Gastroesophageal sphincter (tissue), 3 donors: Measurements from ENCODE around the gene UPK3BL2.
"Not testable (repeated sequence)": the region's sequence is repeated elsewhere in the genome, so short reads cannot be mapped to it uniquely, and the experiment has no call there.

Experiments
- POLR2A ChIP-seq, 2 donors: fragments of 450-650 bp; IDR thresholded peaks; one replicate each; pipeline ENCODE4 v1.6.1; 2017; ENCODE audit warnings: antibody characterized with exemption in 2 of 2, mild to moderate bottlenecking in 2 of 2, moderate library complexity in 1 of 2
- TF ChIP-seq, protein P1 (sequence below), 4 experiments: fragments of 200-600 bp in 2 of 4; fragments of 450-650 bp in 2 of 4; sonication (generic) in 1 of 4; IDR thresholded peaks; one replicate each; pipeline ENCODE4 v1.5.1; 2017 to 2019; ENCODE audit warnings: antibody characterized with exemption in 4 of 4, mild to moderate bottlenecking in 2 of 4, moderate library complexity in 2 of 4

DNA sequence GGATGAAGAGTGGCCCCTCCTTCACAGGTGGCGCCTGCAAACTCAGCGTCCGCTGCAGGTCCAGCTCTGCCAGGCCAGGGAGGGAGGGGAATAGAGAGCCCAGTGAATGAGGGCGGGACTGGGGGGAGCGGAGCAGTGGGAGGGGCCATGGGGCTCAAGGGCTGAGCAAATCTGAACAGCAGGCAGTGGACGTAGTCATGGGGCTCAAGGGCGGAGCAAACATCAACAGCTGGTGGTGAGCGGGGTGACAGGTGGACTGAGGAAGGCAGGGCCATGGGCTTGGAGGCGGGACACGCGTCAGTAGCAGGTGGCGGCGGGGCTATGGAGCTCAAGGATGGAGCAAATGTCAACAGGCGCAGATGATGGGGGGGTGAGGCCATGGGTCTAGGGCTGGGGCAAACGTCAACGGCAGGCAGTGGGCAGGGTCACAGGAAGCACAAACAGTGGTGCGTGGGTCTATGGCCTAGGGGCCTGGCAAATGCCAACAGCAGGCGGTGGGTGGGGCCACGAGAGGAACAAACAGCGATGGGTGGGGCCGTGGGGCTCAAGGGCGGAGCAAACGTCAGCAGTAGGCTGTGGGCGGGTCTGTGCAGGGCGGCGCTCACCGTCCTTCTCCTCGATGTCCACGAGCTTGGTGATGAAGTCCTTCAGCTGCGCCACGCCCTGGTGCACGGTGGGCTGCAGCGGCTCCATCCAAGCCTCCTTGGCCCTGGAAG lies 50.1 kb downstream of the UPK3BL2 start:
- TF ChIP-seq, protein P1, sequence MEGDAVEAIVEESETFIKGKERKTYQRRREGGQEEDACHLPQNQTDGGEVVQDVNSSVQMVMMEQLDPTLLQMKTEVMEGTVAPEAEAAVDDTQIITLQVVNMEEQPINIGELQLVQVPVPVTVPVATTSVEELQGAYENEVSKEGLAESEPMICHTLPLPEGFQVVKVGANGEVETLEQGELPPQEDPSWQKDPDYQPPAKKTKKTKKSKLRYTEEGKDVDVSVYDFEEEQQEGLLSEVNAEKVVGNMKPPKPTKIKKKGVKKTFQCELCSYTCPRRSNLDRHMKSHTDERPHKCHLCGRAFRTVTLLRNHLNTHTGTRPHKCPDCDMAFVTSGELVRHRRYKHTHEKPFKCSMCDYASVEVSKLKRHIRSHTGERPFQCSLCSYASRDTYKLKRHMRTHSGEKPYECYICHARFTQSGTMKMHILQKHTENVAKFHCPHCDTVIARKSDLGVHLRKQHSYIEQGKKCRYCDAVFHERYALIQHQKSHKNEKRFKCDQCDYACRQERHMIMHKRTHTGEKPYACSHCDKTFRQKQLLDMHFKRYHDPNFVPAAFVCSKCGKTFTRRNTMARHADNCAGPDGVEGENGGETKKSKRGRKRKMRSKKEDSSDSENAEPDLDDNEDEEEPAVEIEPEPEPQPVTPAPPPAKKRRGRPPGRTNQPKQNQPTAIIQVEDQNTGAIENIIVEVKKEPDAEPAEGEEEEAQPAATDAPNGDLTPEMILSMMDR (IDR thresholded peaks at IDR 0.05): not testable (repeated sequence)
- TF ChIP-seq POLR2A (IDR thresholded peaks at IDR 0.05): not testable (repeated sequence)
